ENCODE results near the gene FAM187B.
A peak's percentile ranks its signal among the peaks of the same experiment; 100 is the strongest.

The FAM187B gene

DNA sequence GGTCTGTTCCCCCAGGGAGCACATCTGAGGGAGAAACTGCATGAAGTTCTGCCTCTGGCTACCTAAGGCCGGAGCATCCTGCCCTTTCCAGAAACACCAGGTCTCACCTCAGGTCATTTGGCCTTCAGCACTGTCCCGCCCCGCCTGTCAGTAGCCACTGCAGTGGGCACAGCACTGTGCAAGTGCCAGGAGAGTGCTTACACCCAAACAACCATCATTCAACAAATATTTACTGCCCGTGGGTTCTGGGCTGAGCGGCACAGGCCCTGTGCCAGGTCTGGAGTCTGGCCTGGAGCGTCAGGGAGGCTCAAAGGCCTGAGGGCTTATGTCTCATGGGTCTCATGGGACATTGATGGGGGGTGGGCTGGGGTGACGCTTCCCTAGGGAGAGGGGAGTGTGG, 43.0 kb upstream of the FAM187B start:
- DNase-seq (ENCODE audit: low read depth, low spot score), result no peak
- TF ChIP-seq, protein P1, sequence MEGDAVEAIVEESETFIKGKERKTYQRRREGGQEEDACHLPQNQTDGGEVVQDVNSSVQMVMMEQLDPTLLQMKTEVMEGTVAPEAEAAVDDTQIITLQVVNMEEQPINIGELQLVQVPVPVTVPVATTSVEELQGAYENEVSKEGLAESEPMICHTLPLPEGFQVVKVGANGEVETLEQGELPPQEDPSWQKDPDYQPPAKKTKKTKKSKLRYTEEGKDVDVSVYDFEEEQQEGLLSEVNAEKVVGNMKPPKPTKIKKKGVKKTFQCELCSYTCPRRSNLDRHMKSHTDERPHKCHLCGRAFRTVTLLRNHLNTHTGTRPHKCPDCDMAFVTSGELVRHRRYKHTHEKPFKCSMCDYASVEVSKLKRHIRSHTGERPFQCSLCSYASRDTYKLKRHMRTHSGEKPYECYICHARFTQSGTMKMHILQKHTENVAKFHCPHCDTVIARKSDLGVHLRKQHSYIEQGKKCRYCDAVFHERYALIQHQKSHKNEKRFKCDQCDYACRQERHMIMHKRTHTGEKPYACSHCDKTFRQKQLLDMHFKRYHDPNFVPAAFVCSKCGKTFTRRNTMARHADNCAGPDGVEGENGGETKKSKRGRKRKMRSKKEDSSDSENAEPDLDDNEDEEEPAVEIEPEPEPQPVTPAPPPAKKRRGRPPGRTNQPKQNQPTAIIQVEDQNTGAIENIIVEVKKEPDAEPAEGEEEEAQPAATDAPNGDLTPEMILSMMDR (IDR thresholded peaks at IDR 0.05; ENCODE audit: low read depth, low read length), result no peak
- no peak overlapping the region for H3K4me3 ChIP-seq (ENCODE audit: low read depth, low read length)
- in situ Hi-C loops (cut with HindIII; ENCODE audit: low sequenced_read_pairs), result no loop called here

GRCh38 chr19:35270381-35270811, 41.9 kb upstream of the FAM187B start:
- no peak overlapping the region for H3K4me3 ChIP-seq (ENCODE audit: low read depth, low read length)
- TF ChIP-seq, protein P1 (IDR thresholded peaks at IDR 0.05; ENCODE audit: low read depth, low read length), result no peak
- in situ Hi-C loops (cut with HindIII; ENCODE audit: low sequenced_read_pairs), result no loop called here
- DNase-seq (ENCODE audit: low read depth, low spot score), result no peak

DNA sequence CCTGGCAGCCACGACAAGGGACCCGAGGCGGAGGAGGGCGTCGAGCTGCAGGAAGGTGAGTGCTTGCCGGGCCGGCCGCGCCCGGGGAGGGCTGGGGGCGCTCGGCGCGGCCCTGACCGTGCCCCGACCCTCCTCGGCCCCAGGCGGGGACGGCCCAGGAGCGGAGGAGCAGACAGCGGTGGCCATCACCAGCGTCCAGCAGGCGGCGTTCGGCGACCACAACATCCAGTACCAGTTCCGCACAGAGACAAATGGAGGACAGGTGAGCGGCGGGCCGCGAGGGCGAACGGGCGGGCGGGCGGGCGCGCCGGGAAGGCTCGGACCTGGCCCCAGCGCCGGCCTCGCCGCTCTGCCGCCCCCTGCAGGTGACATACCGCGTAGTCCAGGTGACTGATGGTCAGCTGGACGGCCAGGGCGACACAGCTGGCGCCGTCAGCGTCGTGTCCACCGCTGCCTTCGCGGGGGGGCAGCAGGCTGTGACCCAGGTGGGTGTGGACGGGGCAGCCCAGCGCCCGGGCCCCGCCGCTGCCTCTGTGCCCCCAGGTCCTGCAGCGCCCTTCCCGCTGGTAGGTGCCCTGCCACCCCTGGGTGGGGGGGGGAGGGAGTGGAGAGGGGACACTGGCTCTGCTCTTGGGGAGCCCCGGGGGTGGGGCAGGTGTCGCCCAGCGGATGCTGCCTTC, 41.0 kb upstream of the FAM187B start:
- H3K4me3 ChIP-seq (ENCODE audit: low read depth, low read length), result peak overlapping the region; percentile 87
- in situ Hi-C loops (cut with HindIII; ENCODE audit: low sequenced_read_pairs), result no loop called here
- TF ChIP-seq, protein P1 (IDR thresholded peaks at IDR 0.05; ENCODE audit: low read depth, low read length), result peak; percentile 51

GRCh38 chr19:35268536-35269437, 40.2 kb upstream of the FAM187B start, which contains the start of gene USF2:
Gene USF2 (plus strand): TSS chr19:35268962. CDS start chr19:35269102, 140 bp downstream.
- DNase-seq (ENCODE audit: low read depth, low spot score), result peak; percentile 65
- TF ChIP-seq, protein P1 (IDR thresholded peaks at IDR 0.05; ENCODE audit: low read depth, low read length), result no peak

More for the DNA sequence above, 41.0 kb upstream of the FAM187B start:
- DNase-seq (ENCODE audit: low read depth, low spot score), result peak; percentile 70

GRCh38 chr19:35267818-35268535, 39.4 kb upstream of the FAM187B start:
- in situ Hi-C loops (cut with HindIII; ENCODE audit: low sequenced_read_pairs), result no loop called here
- TF ChIP-seq, protein P1 (IDR thresholded peaks at IDR 0.05; ENCODE audit: low read depth, low read length), result no peak
- DNase-seq (ENCODE audit: low read depth, low spot score), result peak; percentile 60
- peak overlapping the region; percentile 87 for H3K4me3 ChIP-seq (ENCODE audit: low read depth, low read length)

More at GRCh38 chr19:35268536-35269437, 40.2 kb upstream of the FAM187B start, which contains the start of gene USF2:
- in situ Hi-C loops (cut with HindIII; ENCODE audit: low sequenced_read_pairs), result no loop called here
- peak within 1 kb of the TSS; percentile 87 for H3K4me3 ChIP-seq (ENCODE audit: low read depth, low read length)

DNA sequence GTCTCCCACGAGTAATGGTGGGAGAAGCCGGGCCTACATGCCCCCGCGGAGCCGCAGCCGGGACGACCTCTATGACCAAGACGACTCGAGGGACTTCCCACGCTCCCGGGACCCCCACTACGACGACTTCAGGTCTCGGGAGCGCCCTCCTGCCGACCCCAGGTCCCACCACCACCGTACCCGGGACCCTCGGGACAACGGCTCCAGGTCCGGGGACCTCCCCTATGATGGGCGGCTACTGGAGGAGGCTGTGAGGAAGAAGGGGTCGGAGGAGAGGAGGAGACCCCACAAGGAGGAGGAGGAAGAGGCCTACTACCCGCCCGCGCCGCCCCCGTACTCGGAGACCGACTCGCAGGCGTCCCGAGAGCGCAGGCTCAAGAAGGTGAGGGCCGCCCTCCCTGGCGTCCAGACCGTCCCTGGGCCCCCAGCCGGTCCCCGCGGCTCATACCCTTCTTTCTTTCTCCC, 38.8 kb upstream of the FAM187B start:
- DNase-seq (ENCODE audit: low read depth, low spot score), result no peak
- in situ Hi-C loops (cut with HindIII; ENCODE audit: low sequenced_read_pairs), result no loop called here
- TF ChIP-seq, protein P1 (IDR thresholded peaks at IDR 0.05; ENCODE audit: low read depth, low read length), result no peak
- H3K4me3 ChIP-seq (ENCODE audit: low read depth, low read length), result peak overlapping the region; percentile 87
